ENCODE measurements around the gene ANGPTL8. TPM values are rescaled to one million over a fixed set of nuclear protein-coding genes. Genes with fewer than 3 reads are reported as not detected.

Gene ANGPTL8, protein sequence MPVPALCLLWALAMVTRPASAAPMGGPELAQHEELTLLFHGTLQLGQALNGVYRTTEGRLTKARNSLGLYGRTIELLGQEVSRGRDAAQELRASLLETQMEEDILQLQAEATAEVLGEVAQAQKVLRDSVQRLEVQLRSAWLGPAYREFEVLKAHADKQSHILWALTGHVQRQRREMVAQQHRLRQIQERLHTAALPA
- not detected for total RNA-seq

- Histone ChIP-seq H3K27ac (no peak within 1 kb of the TSS), H3K4me1 (peaks cover 0 to 8% (median 2%) of the 10 kb centered on the region in 4 donors), H3K27me3 (no peaks in the 10 kb centered on the region), H3K36me3 (peaks cover 0 to 58% (median 0%) of the 10 kb centered on the region in 3 donors), H3K4me3 (peak within 1 kb of the TSS in 1 of 4 donors; percentile 19), H3K9me3 (peaks cover 0 to 19% (median 0%) of the 10 kb centered on the region in 4 donors)
- TF ChIP-seq CTCF (IDR thresholded peaks at IDR 0.05), result no peak
- no peak for TF ChIP-seq POLR2A (IDR thresholded peaks at IDR 0.05)
- no peak for DNase-seq
Observed at GRCh38 chr19:11239377-11240000, at the start of gene ANGPTL8. ANGPTL8 (plus strand) TSS chr19:11239619; CDS start chr19:11239638, 19 bp downstream.

- Histone ChIP-seq H3K36me3 (peaks cover 0 to 26% (median 0%) of the 10 kb centered on the region in 3 donors), H3K27me3 (no peaks in the 10 kb centered on the region), H3K4me3 (no peak overlapping the region), H3K4me1 (peaks cover 0 to 61% (median 0%) of the 10 kb centered on the region in 4 donors), H3K9me3 (no peaks in the 10 kb centered on the region), H3K27ac (peak overlapping the region in 3 of 4 donors; percentile 31 to 93 (median 53))
- no peak for TF ChIP-seq CTCF (IDR thresholded peaks at IDR 0.05)
- TF ChIP-seq POLR2A (IDR thresholded peaks at IDR 0.05), result no peak
- no peak for DNase-seq
Observed at GRCh38 chr19:11190501-11190900, 48.9 kb upstream of the ANGPTL8 start.

DNA sequence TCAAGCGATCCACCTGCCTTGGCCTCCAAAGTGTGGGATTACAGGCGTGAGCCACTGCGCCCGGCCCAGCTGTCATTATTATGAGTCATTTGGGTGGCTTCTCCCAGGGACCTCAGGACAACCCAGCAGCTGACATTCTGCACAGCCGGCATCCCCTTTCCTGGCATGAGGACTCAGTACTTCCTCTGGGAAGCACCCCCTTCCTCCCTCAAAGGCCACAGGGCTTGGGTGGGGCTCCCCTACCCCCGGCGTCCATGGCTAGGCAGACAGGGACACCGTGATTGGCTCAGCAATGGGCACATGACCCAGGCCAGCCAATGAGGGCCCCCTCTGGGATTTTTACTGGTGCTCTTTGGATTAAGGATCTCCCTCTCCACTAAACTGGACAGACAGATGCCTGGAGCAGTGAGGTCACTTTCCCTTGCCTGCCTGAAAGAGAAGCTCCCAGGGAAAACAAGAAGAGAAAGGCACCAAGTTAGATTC, 48.1 kb upstream of the ANGPTL8 start:
- H3K9me3 ChIP-seq, result no peaks in the 10 kb centered on the region
- peak in 1 of 3 donors; percentile 59 for DNase-seq
- TF ChIP-seq CTCF (IDR thresholded peaks at IDR 0.05) (no peak), POLR2A (IDR thresholded peaks at IDR 0.05) (no peak)
- H3K27ac ChIP-seq, result peak overlapping the region in 3 of 4 donors; percentile 42 to 93 (median 53)
- H3K36me3 ChIP-seq, result peaks cover 0 to 22% (median 0%) of the 10 kb centered on the region in 3 donors
- peaks cover 0 to 63% (median 0%) of the 10 kb centered on the region in 4 donors for H3K4me1 ChIP-seq
- no peaks in the 10 kb centered on the region for H3K27me3 ChIP-seq
- H3K4me3 ChIP-seq, result no peak overlapping the region

GRCh38 chr19:11191934-11192333, 47.5 kb upstream of the ANGPTL8 start:
- H3K4me3 ChIP-seq, result no peak overlapping the region
- no peaks in the 10 kb centered on the region for H3K27me3 ChIP-seq
- TF ChIP-seq POLR2A (IDR thresholded peaks at IDR 0.05) (no peak), CTCF (IDR thresholded peaks at IDR 0.05) (no peak)
- no peak for DNase-seq
- peaks cover 0 to 22% (median 0%) of the 10 kb centered on the region in 3 donors for H3K36me3 ChIP-seq
- peak overlapping the region in 1 of 4 donors; percentile 93 for H3K27ac ChIP-seq
- H3K9me3 ChIP-seq, result no peaks in the 10 kb centered on the region
- peaks cover 0 to 69% (median 1%) of the 10 kb centered on the region in 4 donors for H3K4me1 ChIP-seq

DNA sequence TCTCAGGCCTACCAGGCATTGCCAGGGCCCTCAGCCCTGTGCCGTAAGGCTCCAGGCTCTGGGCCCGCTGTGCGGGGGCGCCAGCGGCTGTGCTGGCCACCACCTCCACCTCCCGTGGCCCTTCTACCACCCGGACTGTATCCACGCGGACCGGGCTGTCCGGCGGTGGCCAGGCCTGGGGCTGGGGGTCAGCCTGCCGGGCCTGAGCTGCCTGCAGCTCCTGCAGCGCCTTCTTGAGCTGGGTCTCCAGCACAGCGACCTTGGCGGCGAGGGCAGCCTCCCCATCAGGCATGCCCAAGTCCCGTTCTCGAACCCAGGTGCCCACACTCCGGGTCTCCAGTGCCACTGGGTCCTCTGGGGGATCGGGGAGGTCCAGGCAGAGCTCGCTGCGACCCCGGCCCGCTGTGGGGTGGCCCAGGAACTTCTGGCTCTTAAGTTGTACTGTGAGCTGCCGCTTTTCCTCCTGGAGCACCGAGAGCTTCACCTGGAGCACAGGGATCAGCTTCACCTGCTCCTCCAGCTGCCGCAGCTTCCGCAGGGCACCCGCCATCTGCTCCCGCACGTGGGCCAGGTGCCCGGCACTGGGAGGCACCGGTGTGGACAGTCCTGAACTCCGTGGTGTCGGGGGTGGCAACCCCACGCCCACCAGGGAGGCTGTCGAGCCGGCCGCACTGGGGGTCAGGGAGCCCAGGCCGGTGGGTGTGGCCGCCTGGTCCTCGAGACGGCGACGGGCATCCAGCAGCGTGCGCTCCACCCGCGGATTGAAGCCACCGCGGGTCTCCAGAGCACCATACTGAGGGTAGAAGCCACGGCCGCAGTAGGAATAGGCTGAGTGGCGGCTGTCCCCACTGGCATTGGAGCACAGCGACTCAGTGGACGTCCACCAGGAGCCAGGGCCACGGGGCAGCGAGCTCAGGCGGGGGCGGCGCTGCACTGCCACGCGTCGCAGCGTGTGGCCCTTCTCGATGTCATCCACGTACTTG, 46.2 kb upstream of the ANGPTL8 start:
- TF ChIP-seq CTCF (IDR thresholded peaks at IDR 0.05) (no peak), POLR2A (IDR thresholded peaks at IDR 0.05) (no peak)
- Histone ChIP-seq H3K9me3 (no peaks in the 10 kb centered on the region), H3K27ac (peak overlapping the region in 3 of 4 donors; percentile 27 to 93 (median 64)), H3K4me3 (peak overlapping the region in 1 of 4 donors; percentile 77), H3K4me1 (peaks cover 0 to 62% (median 5%) of the 10 kb centered on the region in 4 donors), H3K27me3 (no peaks in the 10 kb centered on the region), H3K36me3 (peaks cover 0 to 22% (median 0%) of the 10 kb centered on the region in 3 donors)
- DNase-seq, result peak in 1 of 3 donors; percentile 42
